GM12873 (cell line): Measurements from ENCODE around the gene DLGAP1.

Experiments
- CTCF ChIP-seq: IDR thresholded peaks from 2 replicates; pipeline ENCODE4 v1.5.1; 2012; ENCODE audit warnings: low read depth, mild to moderate bottlenecking, moderate library complexity, low read length, control low read depth; ENCODE audit not compliant: insufficient read depth; ENCODE audit errors: missing control alignments

DLGAP1 gene

GRCh38 chr18:4196351-4196750 is 258.8 kb downstream of the DLGAP1 start:
- TF ChIP-seq CTCF, result no peak

- no peak for TF ChIP-seq CTCF
These were observed 262.0 kb downstream of the DLGAP1 start for GRCh38 chr18:4193086-4193485.

GRCh38 chr18:4181882-4182568 is 273.1 kb downstream of the DLGAP1 start:
- peak; percentile 35 for TF ChIP-seq CTCF

GRCh38 chr18:4181086-4181485 is 274.0 kb downstream of the DLGAP1 start:
- no peak for TF ChIP-seq CTCF

GRCh38 chr18:4172196-4173100 is 282.7 kb downstream of the DLGAP1 start:
- TF ChIP-seq CTCF, result no peak

GRCh38 chr18:4157352-4157751 is 297.8 kb downstream of the DLGAP1 start:
- TF ChIP-seq CTCF, result no peak

- TF ChIP-seq CTCF, result no peak
These were observed 308.3 kb downstream of the DLGAP1 start for GRCh38 chr18:4146797-4147196.
